ENCODE measurements around the gene MTFP1.

- TF ChIP-seq ZKSCAN1 (IDR thresholded peaks at IDR 0.05; ENCODE audit: low read depth, low read length) (no peak), RAD21 (CRISPR knock-in tag; conservative IDR thresholded peaks at IDR 0.05 in 1 of 2, IDR thresholded peaks at IDR 0.05 in 1 of 2) (no peak), ZNF589 (CRISPR knock-in tag; IDR thresholded peaks at IDR 0.05; ENCODE audit: low read depth) (no peak), ZBTB1 (CRISPR knock-in tag; IDR thresholded peaks at IDR 0.05; ENCODE audit: borderline replicate concordance, low read depth) (no peak), PPARD (CRISPR knock-in tag; IDR thresholded peaks at IDR 0.05) (no peak), POLR2A (conservative IDR thresholded peaks at IDR 0.05) (no peak), HBP1 (CRISPR knock-in tag; IDR thresholded peaks at IDR 0.05) (no peak), ZNF512 (tag; IDR thresholded peaks at IDR 0.05) (no peak)
These were observed 13.8 kb upstream of the MTFP1 start for GRCh38 chr22:30411780-30412179.
